HG02610 (cell line): Measurements from ENCODE around the gene IL22RA2.
"Not testable (repeated sequence)": the region's sequence is repeated elsewhere in the genome, so short reads cannot be mapped to it uniquely, and the experiment has no call there.

ENCODE experiments used
- ATAC-seq: cut with Tn5 transposase; IDR thresholded peaks from one replicate; pipeline ENCODE4 v1.9.1; 2021; ENCODE audit warnings: mild to moderate bottlenecking, moderate library complexity; ENCODE audit not compliant: unreplicated experiment

Gene IL22RA2, protein sequence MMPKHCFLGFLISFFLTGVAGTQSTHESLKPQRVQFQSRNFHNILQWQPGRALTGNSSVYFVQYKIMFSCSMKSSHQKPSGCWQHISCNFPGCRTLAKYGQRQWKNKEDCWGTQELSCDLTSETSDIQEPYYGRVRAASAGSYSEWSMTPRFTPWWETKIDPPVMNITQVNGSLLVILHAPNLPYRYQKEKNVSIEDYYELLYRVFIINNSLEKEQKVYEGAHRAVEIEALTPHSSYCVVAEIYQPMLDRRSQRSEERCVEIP

DNA sequence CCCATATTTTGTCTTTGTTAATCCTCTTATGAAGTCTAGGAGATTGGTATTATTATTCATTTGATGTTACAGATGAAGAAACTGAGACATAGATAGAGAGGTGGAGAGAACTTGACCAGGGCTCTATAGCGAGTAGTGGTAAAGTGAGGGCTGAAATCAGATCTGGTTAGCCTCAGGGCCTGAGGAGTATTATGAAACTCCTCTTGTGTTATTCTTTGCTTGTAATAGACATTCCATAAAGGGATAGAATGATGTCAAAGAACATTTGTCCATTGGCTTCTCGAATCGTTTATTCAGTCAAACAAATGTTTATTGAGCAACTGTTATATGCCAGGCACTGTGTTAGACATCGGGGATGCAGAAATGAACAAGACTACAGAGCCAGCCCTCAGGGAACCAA is at the start of gene IL22RA2:
IL22RA2 (minus strand) TSS at position 144 of the 400 bp plus-strand sequence. CDS start 11,895 bp downstream, outside the sequence.
- no peak for ATAC-seq

DNA sequence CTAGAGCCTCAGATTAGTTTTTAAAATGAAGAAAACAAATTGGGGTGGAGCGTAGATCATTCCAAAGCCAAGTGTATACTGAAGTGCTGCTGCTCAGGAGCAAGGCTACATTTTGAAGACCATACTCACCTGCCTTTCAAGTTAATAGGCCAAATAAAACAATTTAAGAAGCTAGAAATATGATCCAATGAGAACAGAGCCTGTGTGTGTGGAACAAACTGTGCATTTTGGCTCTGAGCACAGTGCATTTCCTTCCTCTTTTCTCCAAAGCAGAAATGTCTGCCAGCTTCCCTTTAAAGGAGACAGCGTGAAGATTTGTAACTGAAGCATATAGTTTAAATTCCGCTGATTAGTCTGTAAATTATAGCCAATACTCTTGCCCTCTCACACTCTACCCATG is 48.9 kb upstream of the IL22RA2 start:
- ATAC-seq, result no peak

DNA sequence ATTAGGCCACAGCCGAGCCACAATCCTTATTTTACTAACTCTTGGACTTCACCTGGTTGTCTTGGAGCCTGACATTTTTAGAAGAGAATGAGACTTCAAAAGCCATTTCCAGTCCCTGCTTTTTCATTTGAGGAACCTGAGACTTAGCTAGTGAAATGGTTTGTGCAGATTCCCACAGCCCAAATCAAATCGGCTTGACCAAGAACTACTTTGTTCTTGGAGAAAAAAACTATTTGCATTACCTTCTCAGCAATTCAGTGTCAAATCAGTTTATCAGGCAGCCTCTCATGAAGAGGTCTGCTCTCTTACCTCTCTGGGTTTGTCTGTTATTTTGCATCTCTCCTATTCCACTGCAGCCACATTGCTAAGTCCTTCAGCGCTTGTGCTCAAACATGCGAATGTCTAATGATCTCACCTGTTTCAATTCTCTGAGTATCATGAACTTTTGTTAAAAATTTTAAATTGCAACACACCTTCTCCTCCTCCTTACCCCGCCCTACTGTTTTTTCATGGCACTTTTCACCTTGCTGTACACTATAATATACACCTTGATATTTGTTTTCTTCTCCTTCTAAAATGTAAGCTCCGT is 46.3 kb upstream of the IL22RA2 start:
- no peak for ATAC-seq

DNA sequence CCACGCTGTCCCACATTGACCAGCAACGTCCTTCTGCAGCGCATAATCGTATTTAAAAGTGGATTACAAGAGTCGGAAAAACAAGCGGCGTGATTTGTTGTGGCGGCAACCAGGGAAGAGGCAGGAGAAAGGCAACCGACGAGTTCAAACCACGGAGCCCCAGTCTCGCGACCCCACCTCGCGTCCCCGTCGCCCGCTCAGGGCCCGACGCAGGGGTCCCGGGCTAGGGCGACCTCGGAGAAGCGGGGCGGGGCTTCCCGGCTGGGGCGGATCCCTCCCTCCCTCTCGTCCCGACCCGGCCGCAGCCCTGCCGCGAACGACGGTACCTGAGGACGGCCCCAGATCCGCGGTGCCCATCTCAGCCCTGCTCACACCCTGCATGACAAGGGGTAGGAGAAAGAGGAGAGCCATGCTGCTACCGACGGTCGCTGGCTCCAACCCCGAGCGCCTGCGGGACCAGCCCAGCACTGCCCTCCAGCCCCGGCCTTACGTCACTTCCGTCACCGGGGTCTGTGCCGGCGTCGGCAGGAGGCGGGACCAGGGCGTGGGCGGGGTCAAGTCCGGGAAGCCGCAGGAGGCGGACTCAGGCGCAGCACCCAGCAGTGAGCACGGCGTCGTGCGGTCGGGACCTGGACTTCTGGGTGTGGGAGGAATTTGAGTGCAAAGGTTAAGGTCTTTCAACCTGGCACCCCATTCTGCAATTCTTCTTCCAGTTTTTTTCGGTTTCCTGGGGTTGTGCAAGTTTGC is 45.6 kb upstream of the IL22RA2 start, which contains the start of gene IFNGR1:
IFNGR1 (minus strand) TSS at position 469 of the 747 bp plus-strand sequence; CDS start at position 411, 58 bp downstream.
- peak; percentile 77 for ATAC-seq

DNA sequence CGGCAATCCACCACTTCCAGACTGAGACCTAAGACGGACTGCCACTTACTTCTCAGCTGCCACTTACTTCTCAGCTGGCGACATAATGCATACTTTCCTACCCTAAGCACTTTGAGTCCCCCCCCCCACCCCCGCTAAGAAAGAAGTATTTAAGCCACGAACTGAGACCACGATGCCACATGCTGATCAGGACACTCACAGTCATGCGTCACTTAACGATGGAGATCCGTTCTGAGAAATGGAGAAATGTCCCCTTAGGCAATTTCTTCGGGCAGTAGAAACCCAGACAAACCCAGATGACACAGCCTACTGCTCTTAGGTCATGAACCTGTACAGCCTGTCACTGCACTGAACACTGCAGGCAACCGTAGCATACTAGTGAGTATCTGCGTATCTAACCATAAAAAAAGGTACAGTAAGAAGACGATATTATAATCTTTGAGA is 45.1 kb upstream of the IL22RA2 start:
- ATAC-seq, result peak; percentile 29

DNA sequence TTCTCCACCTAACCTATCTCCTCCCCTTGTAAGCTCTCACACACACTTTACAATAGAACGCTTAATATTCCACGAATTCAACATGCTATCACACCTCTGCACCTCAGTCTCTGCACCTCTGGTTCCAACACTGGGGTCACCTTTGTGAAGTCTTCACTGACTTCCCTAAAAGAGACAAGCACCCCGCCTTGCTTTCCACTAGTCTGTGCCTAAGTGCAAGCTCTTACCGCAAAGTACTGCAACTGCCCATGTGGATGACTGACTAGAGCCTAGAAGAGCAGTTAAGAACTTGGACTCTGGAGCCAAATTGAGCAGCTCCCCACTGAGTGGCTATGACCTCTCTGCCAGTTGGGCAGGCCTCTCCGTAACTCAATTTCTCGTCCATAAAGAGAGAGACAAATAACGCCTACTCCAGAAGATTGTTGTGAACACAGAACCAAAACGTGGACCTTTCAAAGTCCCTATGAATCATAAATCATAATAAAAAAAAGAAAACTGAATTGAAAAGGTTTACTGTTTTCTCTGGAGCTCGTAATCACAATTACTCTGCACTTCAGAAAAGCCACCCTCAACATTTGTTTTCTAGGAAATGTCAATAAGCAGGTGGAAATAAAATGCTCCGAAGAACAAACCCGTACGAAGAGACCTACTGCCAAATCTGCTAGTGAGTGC is 44.5 kb upstream of the IL22RA2 start:
- no peak for ATAC-seq

DNA sequence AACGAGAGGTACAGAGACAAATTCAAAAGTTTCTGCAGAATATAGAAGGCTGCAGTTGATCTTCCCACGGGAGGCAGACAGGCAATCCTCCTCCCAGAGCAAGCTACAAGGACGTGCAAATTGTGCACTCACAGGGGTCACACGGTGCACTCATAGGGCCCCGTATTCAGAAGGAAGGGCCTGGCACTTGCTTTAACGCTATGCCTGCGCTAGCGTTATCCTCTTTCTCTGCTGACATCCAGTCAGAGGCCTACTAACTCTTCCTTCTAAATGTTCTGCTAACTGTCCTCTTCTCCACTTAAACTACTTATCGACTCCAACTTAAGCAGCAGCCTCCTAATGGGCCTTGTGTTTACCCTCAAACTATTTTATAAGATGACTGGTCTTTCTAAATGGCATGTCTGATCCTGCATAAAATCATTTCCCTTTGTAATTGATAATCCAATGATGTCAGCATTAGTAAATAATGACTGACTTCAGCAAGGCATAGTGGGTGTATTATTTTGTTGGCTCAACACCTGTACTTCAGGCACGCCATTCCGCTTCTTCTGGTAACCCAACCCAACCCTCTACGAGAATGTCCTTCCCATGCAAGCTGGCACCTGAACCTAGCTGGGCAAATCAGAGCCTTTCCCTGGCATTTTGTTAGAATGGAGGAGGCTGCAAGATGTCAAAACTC is 43.6 kb upstream of the IL22RA2 start:
- ATAC-seq, result no peak

DNA sequence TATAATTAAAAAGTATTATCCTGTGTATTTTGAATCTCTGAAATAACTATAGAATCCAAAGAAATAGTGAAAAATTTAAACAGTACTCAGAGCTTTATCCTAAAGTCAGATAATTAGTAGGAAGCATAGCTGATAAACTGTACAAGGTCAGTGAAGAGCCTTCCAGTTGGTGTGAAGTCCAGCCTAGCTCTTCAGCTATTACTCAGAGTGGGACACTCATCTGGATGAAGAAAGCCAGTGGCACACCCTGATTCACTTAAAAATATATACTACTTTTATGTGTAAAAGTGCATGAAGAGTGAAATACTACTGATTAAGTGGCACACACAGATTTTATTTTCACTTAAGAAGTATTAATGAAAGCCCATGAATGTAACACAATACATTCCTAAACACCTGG is 42.7 kb upstream of the IL22RA2 start:
- ATAC-seq, result no peak

DNA sequence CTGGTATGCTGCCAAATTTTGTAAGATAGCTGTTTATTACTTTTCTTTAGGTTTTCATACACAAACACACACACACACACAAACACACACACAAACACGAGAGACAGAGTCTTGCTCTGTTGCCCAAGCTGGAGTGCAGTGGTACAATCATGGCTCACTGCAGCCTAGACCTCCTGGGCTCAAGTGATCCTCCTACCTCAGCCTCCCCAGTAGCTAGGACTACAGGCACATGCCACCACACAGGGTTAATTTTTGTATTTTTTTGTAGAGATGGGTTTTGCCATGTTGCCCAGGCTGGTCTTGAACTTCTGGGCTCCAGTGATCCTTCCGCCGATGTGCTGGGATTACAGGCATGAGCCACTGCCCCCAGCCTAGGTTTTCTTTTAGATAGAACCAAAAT is 42.2 kb upstream of the IL22RA2 start:
- not testable (repeated sequence) for ATAC-seq

DNA sequence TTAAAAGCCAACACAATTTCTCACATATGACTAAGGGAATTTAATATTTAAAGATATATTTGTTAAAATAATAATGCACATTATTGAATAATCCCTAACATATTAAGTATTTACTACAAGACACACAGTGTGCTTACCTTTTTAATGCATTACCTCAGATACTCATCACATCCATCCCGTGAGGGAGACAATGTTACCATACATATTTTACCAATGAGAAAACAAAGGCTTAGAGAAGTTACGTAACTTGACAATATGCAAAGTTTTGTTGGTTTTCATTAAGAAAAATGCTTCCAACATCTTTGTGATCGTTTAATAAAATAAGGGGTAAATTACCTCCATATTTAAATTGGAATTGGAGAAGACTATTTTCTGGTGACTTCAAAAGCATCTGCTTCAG is 41.5 kb upstream of the IL22RA2 start:
- ATAC-seq, result no peak

DNA sequence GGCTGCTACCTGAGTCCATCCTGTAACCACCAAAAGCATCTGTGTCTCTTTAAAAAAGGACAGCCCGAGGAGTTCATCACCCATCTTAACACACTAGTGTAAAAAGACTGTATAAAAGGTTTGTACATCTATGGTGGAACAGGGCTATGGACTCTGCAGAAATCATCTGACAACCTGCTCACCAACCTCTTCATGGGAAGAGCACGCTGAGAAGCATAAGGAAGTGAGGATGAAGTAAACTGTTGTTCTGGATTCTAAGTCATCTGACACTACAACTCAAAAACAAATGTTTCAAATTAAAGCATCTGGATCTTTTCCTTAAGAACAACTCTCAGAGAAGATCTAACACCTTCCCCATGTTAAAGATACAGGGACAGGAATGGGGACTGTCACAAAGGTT is 40.4 kb upstream of the IL22RA2 start:
- no peak for ATAC-seq

DNA sequence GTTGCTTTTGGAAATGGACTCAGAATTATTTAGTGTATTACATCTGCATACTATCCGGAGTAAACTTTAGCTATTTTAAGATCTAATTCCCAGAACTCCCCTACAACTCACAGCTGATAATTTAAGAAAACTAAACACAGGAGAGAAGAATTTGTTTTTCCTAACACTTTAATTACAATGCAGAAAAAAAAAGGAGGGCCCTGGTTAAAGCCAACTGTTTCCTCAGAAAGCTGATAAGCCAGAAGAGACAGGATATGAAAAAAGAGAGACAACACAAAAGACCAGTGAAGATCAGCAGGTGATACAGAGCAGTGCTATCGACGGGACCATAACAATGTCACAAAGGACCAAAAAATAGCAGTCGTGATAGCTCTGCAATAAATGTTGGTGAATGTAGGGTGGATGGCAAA is 39.9 kb upstream of the IL22RA2 start:
- ATAC-seq, result no peak

DNA sequence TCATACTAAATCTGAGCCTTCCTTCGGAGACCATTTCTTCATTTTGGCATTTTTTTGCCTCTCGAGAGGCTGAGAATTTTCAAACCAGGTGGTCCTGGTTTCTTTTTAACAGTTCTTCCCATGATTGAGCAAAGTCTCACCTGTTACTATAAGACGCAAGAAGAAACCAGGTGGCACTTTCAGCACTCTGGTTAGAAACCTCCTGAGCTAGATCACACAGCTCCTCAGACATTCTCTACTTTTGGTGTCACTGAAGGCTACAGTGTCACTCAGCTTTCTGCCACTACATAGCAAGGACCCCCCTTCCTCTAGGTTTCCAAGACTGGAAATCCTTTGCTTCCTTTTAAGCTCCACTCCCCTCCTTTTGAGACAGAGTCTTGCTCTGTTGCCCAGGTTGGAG is 38.5 kb upstream of the IL22RA2 start:
- no peak for ATAC-seq

DNA sequence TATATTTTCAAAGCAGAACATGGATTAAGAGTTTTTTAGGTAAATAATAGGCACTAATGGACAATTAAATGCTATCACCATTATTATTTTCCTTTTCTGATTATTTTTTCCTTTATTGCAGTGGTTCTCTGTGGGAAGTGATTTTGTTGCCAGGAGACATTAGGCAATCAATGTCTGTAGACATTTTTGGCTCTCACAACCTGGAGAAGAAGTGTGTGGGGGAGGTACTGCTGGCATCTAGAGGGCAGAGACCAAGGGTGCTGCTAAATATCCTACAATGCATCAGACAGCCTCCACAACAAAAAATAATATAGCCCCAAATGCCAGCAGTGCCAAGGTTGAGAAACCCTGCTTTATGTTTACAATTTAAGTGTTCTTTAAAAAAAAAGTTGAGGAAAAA is 37.5 kb upstream of the IL22RA2 start:
- ATAC-seq, result no peak

DNA sequence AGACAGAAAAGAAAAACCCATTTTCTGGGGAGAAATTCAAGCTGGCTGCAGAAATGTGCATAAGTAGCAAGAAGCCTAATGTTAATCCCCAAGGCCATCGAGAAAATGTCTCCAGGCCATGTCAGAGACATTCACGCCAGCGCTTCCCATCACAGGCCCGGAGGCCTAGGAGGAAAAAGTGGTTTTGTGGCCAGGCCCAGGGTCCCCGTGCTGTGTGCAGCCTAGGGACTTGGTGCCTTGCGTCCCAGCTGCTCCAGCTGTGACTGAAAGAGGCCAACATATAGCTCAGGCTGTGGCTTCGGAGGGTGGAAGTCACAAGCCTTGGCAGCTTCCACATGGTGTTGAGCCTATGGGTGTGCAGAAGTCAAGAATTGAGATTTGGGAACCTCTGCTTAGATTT is 34.8 kb upstream of the IL22RA2 start:
- no peak for ATAC-seq

DNA sequence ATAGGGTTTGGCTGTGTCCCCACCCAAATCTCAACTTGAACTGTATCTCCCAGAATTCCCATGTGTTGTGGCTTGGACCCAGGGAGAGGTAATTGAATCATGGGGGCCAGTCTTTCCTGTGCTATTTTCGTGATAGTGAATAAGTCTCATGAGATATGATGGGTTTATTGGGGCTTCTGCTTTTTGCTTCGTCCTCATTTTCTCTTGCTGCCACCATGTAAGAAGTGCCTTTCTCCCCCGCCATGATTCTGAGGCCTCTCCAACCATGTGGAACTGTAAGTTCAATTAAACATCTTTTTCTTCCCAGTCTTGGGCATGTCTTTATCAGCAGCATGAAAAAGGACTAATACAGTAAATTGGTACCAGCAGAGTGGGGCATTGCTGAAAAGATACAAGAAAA is 34.0 kb upstream of the IL22RA2 start:
- ATAC-seq, result not testable (repeated sequence)

DNA sequence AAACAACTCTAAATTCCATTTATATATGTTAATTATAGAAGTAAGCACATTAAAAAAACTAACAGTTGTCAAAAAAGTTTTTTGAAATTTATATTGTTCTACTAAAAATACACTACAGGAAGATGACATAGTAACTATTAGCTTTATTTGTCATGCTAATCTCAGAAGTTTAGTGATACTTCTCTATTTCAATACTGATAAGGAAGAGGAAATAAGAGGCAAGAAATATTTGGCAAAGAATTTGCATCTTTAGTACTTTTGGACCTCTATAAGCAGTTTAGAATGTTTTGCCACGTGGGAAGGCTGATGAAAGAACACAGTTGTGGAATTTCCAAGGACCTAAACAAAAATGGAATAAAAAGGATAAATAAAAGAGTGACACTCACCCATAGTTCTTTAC is 33.1 kb upstream of the IL22RA2 start:
- ATAC-seq, result no peak

DNA sequence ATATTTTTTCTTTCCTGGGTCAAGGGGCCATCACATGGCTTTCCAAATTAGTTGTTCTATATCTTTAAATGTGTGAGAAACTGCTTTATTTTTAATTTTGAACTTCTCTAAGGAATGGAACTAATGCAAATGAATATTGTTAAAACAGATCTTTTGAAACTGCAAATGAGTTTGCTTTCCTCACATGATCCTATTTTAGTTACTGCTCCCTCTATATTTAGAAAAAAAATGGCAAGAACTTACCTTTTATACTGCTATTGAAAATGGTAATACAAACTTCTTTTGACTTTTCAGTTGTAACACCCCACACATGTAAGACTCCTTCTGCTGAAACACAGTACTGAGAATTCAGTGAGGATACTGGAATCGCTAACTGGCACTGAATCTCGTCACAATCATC is 29.8 kb upstream of the IL22RA2 start:
- ATAC-seq, result no peak

DNA sequence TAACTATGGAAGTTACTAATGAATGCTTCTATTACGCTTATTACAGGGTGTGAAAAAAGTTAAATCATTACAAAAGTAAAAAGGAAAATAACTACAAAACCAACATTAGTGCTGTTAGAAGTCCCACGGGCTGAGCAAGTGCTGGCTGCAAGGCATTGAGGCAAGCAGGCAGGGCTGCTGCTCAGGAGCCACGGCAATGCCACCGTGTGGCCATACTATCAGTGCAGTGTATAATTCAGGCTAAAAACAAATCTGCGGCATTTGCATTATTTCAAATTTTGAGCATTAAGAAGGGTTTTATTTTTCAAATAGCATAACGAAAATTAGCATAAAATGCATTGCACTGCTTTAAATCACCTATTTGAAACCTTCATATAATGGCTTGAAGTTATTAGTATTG is 28.6 kb upstream of the IL22RA2 start:
- no peak for ATAC-seq

DNA sequence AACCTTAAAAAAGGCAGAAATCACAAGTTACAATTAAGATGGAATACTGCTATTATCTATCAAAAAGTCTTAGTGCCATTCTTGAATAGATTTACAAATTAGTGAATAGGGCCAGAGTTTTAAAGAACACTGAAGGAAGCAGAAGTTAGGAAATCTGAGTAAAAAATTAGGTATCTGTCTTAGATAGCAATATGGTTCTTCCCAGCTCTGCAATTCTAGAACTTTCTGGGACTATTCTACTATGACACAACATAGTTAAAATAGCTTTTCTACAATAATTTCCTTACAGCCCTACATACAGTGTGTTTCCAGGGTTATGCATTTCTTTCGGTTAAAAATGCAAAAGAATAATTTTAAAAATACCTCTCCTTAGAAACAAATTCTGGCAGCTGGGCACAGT is 27.6 kb upstream of the IL22RA2 start:
- ATAC-seq, result no peak

DNA sequence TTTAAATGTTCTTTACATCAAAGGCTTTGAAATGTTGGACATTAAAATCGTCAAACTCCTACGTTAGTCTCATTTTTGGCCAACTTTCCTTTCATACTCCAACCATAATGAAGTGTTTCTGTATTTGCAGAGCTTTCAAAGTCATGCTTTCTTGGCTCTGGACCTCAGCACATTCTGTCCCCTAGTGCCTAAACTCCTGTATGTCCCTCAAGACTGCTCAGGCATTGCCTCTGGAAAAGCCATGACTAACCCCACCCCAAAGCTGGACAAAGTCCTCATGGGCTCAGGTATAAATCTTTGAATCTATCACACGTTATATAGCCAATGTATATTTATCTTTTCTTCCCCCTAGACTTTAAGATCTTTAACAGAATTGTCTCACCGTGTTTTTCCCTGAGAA is 26.8 kb upstream of the IL22RA2 start:
- no peak for ATAC-seq
